H54 (cell line): Measurements from ENCODE around the gene DPF3.

ENCODE experiments used
- DNase-seq: peaks from one replicate; pipeline ENCODE4 v3.0.0; 2011; ENCODE audit warnings: low spot score, mixed read lengths; ENCODE audit not compliant: insufficient read length
- FAIRE-seq: peaks from 3 replicates; lab custom pipeline; 2011; peaks lifted over from hg19 to GRCh38; lab: Jason Lieb, UNC
- POLR2A ChIP-seq: IDR thresholded peaks from 2 replicates; pipeline ENCODE4 v1.6.1; 2011; ENCODE audit warnings: low read depth, mild to moderate bottlenecking, low read length

The DPF3 gene

GRCh38 chr14:72685456-72685855 lies 208.4 kb downstream of the DPF3 start:
- DNase-seq: no peak
- no peak for TF ChIP-seq POLR2A
- FAIRE-seq: no peak

- DNase-seq (no peak), FAIRE-seq (no peak)
- TF ChIP-seq POLR2A: no peak
Measured at GRCh38 chr14:72683787-72684186, 210.1 kb downstream of the DPF3 start.

GRCh38 chr14:72682188-72682587 lies 211.7 kb downstream of the DPF3 start:
- DNase-seq (no peak), FAIRE-seq (no peak)
- no peak for TF ChIP-seq POLR2A

GRCh38 chr14:72680853-72681640 lies 212.9 kb downstream of the DPF3 start:
- FAIRE-seq (no peak), DNase-seq (no peak)
- no peak for TF ChIP-seq POLR2A

- DNase-seq (no peak), FAIRE-seq (no peak)
- TF ChIP-seq POLR2A: no peak
Measured at GRCh38 chr14:72679536-72680151, 214.3 kb downstream of the DPF3 start.

- TF ChIP-seq POLR2A: no peak
- no peak for DNase-seq
- no peak for FAIRE-seq
Measured at GRCh38 chr14:72679141-72679535, 214.8 kb downstream of the DPF3 start.

- DNase-seq (peak; percentile 54), FAIRE-seq (no peak)
- TF ChIP-seq POLR2A: no peak
Measured at GRCh38 chr14:72678356-72678755, 215.5 kb downstream of the DPF3 start.

GRCh38 chr14:72677664-72678063 lies 216.2 kb downstream of the DPF3 start:
- DNase-seq: no peak
- no peak for TF ChIP-seq POLR2A
- FAIRE-seq: no peak

- TF ChIP-seq POLR2A: no peak
- no peak for FAIRE-seq
- DNase-seq: no peak
Measured at GRCh38 chr14:72675126-72675525, 218.8 kb downstream of the DPF3 start.

- DNase-seq (no peak), FAIRE-seq (no peak)
- no peak for TF ChIP-seq POLR2A
Measured at GRCh38 chr14:72673179-72673578, 220.7 kb downstream of the DPF3 start.

- peak; percentile 81 for FAIRE-seq
- no peak for TF ChIP-seq POLR2A
- DNase-seq: peak; percentile 48
Measured at GRCh38 chr14:72666610-72667009, 227.3 kb downstream of the DPF3 start.

- DNase-seq (peak; percentile 69), FAIRE-seq (peak; percentile 97)
- TF ChIP-seq POLR2A: no peak
Measured at GRCh38 chr14:72665259-72665658, 228.6 kb downstream of the DPF3 start.

GRCh38 chr14:72664651-72665050 lies 229.2 kb downstream of the DPF3 start:
- DNase-seq (no peak), FAIRE-seq (no peak)
- TF ChIP-seq POLR2A: no peak

- TF ChIP-seq POLR2A: no peak
- DNase-seq: no peak
- FAIRE-seq: no peak
Measured at GRCh38 chr14:72663956-72664650, 229.8 kb downstream of the DPF3 start.
